Measurements from ENCODE around the gene ANKLE1. TPM values are rescaled to one million over a fixed set of nuclear protein-coding genes. Genes with fewer than 3 reads are reported as not detected.

The ANKLE1 gene
- polyA plus RNA-seq, 1 of the 3 experiments (the other 2 are of a cell fraction) = 2.6 TPM

GRCh38 chr19:17243830-17244617 is 37.7 kb upstream of the ANKLE1 start (continued):
- TF ChIP-seq MEF2A (IDR thresholded peaks at IDR 0.05; ENCODE audit: borderline replicate concordance, low read depth) (no peak), YY1 (IDR thresholded peaks at IDR 0.05; ENCODE audit: low read depth) (no peak), GATA2 (CRISPR knock-in tag; IDR thresholded peaks at IDR 0.05) (no peak), CTCF (IDR thresholded peaks at IDR 0.05) (no peak), FOSL2 (IDR thresholded peaks at IDR 0.05; ENCODE audit: borderline replicate concordance, low read depth) (no peak), USF1 (IDR thresholded peaks at IDR 0.05; ENCODE audit: borderline replicate concordance, low read depth) (no peak), TEAD4 (IDR thresholded peaks at IDR 0.05; ENCODE audit: borderline replicate concordance, insufficient read depth) (no peak), EP300 (IDR thresholded peaks at IDR 0.05; ENCODE audit: borderline replicate concordance in 1 of 2, low read depth in 1 of 2, low read length in 1 of 2) (no peak), JUND (IDR thresholded peaks at IDR 0.05) (no peak), IRF3 (IDR thresholded peaks at IDR 0.05; ENCODE audit: low read depth, low read length) (no peak), SMC3 (IDR thresholded peaks at IDR 0.05; ENCODE audit: low read depth, low read length) (no peak), REST (IDR thresholded peaks at IDR 0.05; ENCODE audit: low read depth, low read length) (0 out of 2 replicates have a peak, but pooled peaks have one; percentile 9), RXRA (IDR thresholded peaks at IDR 0.05; ENCODE audit: borderline replicate concordance, low read depth) (no peak), RCOR1 (IDR thresholded peaks at IDR 0.05; ENCODE audit: low read length) (no peak), RAD21 (IDR thresholded peaks at IDR 0.05; ENCODE audit: low read length) (no peak), ELF1 (IDR thresholded peaks at IDR 0.05) (no peak), EZH2phosphoT487 (IDR thresholded peaks at IDR 0.05; ENCODE audit: borderline replicate concordance, low read depth) (no peak)

Measured in SK-N-SH (cell line).